Testis (tissue), 2 donors: ENCODE results near the gene LY6G6D.

Experiments used
- CTCF ChIP-seq, 3 experiments: fragments of 450-650 bp in 2 of 3; fragments of 200-600 bp in 1 of 3; sonication (generic) in 1 of 3; IDR thresholded peaks; one replicate each; pipeline ENCODE4 v1.5.1; 2016 to 2019; ENCODE audit warnings: antibody characterized with exemption in 3 of 3, mild to moderate bottlenecking in 2 of 3, moderate library complexity in 1 of 3
- POLR2A ChIP-seq: fragments of 450-650 bp; IDR thresholded peaks from one replicate; pipeline ENCODE4 v1.6.1; 2017; ENCODE audit warnings: antibody characterized with exemption, mild to moderate bottlenecking, moderate library complexity

GRCh38 chr6:31725502-31726350 is 10.6 kb downstream of the LY6G6D start:
- TF ChIP-seq CTCF (IDR thresholded peaks at IDR 0.05) (no peak), POLR2A (no peak)
